Uterus (tissue), 2 donors: ENCODE measurements around the gene PPP1R2.

Experiments used
- POLR2A ChIP-seq, 2 donors: fragments of 450-650 bp; IDR thresholded peaks; one replicate each; pipeline ENCODE4 v1.6.1; 2016; ENCODE audit warnings: antibody characterized with exemption in 2 of 2, mild to moderate bottlenecking in 1 of 2, moderate library complexity in 1 of 2
- TF ChIP-seq, protein P1 (sequence below), 4 experiments: fragments of 200-600 bp in 2 of 4; fragments of 450-650 bp in 2 of 4; sonication (generic) in 2 of 4; IDR thresholded peaks; one replicate each; pipeline ENCODE4 v1.5.1; 2016 to 2019; ENCODE audit warnings: antibody characterized with exemption in 4 of 4, mild to moderate bottlenecking in 2 of 4, moderate library complexity in 1 of 4

GRCh38 chr3:195573611-195574496 is 30.7 kb upstream of the PPP1R2 start:
- TF ChIP-seq, protein P1, sequence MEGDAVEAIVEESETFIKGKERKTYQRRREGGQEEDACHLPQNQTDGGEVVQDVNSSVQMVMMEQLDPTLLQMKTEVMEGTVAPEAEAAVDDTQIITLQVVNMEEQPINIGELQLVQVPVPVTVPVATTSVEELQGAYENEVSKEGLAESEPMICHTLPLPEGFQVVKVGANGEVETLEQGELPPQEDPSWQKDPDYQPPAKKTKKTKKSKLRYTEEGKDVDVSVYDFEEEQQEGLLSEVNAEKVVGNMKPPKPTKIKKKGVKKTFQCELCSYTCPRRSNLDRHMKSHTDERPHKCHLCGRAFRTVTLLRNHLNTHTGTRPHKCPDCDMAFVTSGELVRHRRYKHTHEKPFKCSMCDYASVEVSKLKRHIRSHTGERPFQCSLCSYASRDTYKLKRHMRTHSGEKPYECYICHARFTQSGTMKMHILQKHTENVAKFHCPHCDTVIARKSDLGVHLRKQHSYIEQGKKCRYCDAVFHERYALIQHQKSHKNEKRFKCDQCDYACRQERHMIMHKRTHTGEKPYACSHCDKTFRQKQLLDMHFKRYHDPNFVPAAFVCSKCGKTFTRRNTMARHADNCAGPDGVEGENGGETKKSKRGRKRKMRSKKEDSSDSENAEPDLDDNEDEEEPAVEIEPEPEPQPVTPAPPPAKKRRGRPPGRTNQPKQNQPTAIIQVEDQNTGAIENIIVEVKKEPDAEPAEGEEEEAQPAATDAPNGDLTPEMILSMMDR (IDR thresholded peaks at IDR 0.05), result no peak
- TF ChIP-seq POLR2A (IDR thresholded peaks at IDR 0.05), result no peak
